Adipose tissue (tissue), 3 donors: ENCODE measurements around the gene MYO1D. TPM values are rescaled to one million over a fixed set of nuclear protein-coding genes. Genes with fewer than 3 reads are reported as not detected.
"Not testable (repeated sequence)": the region's sequence is repeated elsewhere in the genome, so short reads cannot be mapped to it uniquely, and the experiment has no call there.

Experiments used
- H3K27ac ChIP-seq: one replicate; pipeline ENCODE4 v1.5.1; 2013; ENCODE audit warnings: low read depth, low read length
- WGBS, 3 donors: extraction: QIAGEN DNeasy Blood & Tissue Kit; methylation state at CpG; one replicate each; pipeline ENCODE4 v1.1.7; 2013; 5-methylcytosine and 5-hydroxymethylcytosine counted together
- polyA plus RNA-seq, 3 donors: library from polyadenylated mRNA; stranded (reverse); fragments of 200-250 nt; gene quantifications; one replicate each; pipeline ENCODE4 v1.2.3, GENCODE V29; 2013
- donor health status: healthy with polysubstance abuse.
- donor health status: Bipolar disorder and iron deficiency.
- donor health status: healthy.

The MYO1D gene
- polyA plus RNA-seq, 3 donors: 8.5 to 11.6 (median 11.4) TPM

GRCh38 chr17:32552280-32552679 is 324.6 kb downstream of the MYO1D start:
- no peak overlapping the region for H3K27ac ChIP-seq

- no peak overlapping the region for H3K27ac ChIP-seq
- WGBS, 3 donors: 77 to 85% (median 77%) methylated on average over 8 of the region's 8 CpGs
Observed at GRCh38 chr17:32551186-32551955, 325.6 kb downstream of the MYO1D start.

GRCh38 chr17:32549559-32549958 is 327.4 kb downstream of the MYO1D start:
- WGBS, 3 donors: 77 to 92% (median 80%) methylated on average over 3 of the region's 3 CpGs
- H3K27ac ChIP-seq: no peak overlapping the region

- no peak overlapping the region for H3K27ac ChIP-seq
- 46 to 65% (median 51%) methylated on average over 8 of the region's 8 CpGs for WGBS, 3 donors
Observed at GRCh38 chr17:32546031-32546444, 330.9 kb downstream of the MYO1D start.

- H3K27ac ChIP-seq: no peak overlapping the region
- WGBS, 3 donors: 81 to 96% (median 85%) methylated on average over 7 of the region's 7 CpGs
Observed at GRCh38 chr17:32542186-32542585, 334.7 kb downstream of the MYO1D start.

GRCh38 chr17:32541640-32542039 is 335.3 kb downstream of the MYO1D start:
- 70 to 88% (median 76%) methylated on average over 5 of the region's 5 CpGs for WGBS, 3 donors
- H3K27ac ChIP-seq: no peak overlapping the region

GRCh38 chr17:32536736-32537643 is 339.9 kb downstream of the MYO1D start:
- WGBS, 3 donors: 47 to 67% (median 55%) methylated on average over 8 of the region's 8 CpGs
- no peak overlapping the region for H3K27ac ChIP-seq

GRCh38 chr17:32533296-32533695 is 343.6 kb downstream of the MYO1D start:
- WGBS, 3 donors: 76 to 90% (median 84%) methylated on average over 3 of the region's 3 CpGs
- no peak overlapping the region for H3K27ac ChIP-seq

- H3K27ac ChIP-seq: no peak overlapping the region
- 53 to 71% (median 64%) methylated on average over 10 of the region's 10 CpGs for WGBS, 3 donors
Observed at GRCh38 chr17:32529604-32530003, 347.3 kb downstream of the MYO1D start.

GRCh38 chr17:32528825-32529224 is 348.1 kb downstream of the MYO1D start:
- 78 to 88% (median 82%) methylated on average over 7 of the region's 7 CpGs for WGBS, 3 donors
- no peak overlapping the region for H3K27ac ChIP-seq

GRCh38 chr17:32527146-32527545 is 349.8 kb downstream of the MYO1D start:
- 90 to 96% (median 94%) methylated on average over 4 of the region's 4 CpGs for WGBS, 3 donors
- no peak overlapping the region for H3K27ac ChIP-seq

- no peak overlapping the region for H3K27ac ChIP-seq
- 42 to 49% (median 47%) methylated on average over 4 of the region's 4 CpGs for WGBS, 3 donors
Observed at GRCh38 chr17:32525122-32525521, 351.8 kb downstream of the MYO1D start.

GRCh38 chr17:32524553-32524880 is 352.4 kb downstream of the MYO1D start:
- WGBS, 3 donors: 92 to 98% (median 93%) methylated on average over 6 of the region's 6 CpGs
- H3K27ac ChIP-seq: not testable (repeated sequence)

GRCh38 chr17:32523827-32524552 is 352.9 kb downstream of the MYO1D start:
- H3K27ac ChIP-seq: no peak overlapping the region
- WGBS, 3 donors: 78 to 90% (median 88%) methylated on average over 12 of the region's 12 CpGs

- no peak overlapping the region for H3K27ac ChIP-seq
- 85 to 90% (median 86%) methylated on average over 11 of the region's 11 CpGs for WGBS, 3 donors
Observed at GRCh38 chr17:32523017-32523680, 353.8 kb downstream of the MYO1D start.

- no peak overlapping the region for H3K27ac ChIP-seq
- WGBS, 3 donors: 95 to 98% (median 96%) methylated on average over 9 of the region's 9 CpGs
Observed at GRCh38 chr17:32520737-32521404, 356.1 kb downstream of the MYO1D start.

- 37 to 72% (median 44%) methylated on average over 17 of the region's 17 CpGs for WGBS, 3 donors
- H3K27ac ChIP-seq: no peak overlapping the region
Observed at GRCh38 chr17:32520104-32520701, 356.7 kb downstream of the MYO1D start.
